Activated gamma-delta T cell treated with Interleukin-2 at 50 U/mL for 16 hours (primary cell): ENCODE results near the gene EDDM13.
"Not testable (repeated sequence)": the region's sequence is repeated elsewhere in the genome, so short reads cannot be mapped to it uniquely, and the experiment has no call there.

ENCODE experiments used
- DNase-seq: peaks from one replicate; pipeline ENCODE4 v3.0.0-alpha.2; 2020

EDDM13 gene

GRCh38 chr19:56272161-56272798 lies at the start of gene EDDM13:
Gene EDDM13 (plus strand): TSS chr19:56272748. CDS start chr19:56272835, 87 bp downstream.
- no peak for DNase-seq

GRCh38 chr19:56222901-56223300 lies 49.6 kb upstream of the EDDM13 start:
- DNase-seq = no peak

- DNase-seq = no peak
These were observed 49.1 kb upstream of the EDDM13 start for GRCh38 chr19:56223481-56223880.

GRCh38 chr19:56245121-56245740 lies 27.3 kb upstream of the EDDM13 start:
- no peak for DNase-seq

GRCh38 chr19:56245764-56246163 lies 26.8 kb upstream of the EDDM13 start:
- not testable (repeated sequence) for DNase-seq

GRCh38 chr19:56248736-56249338 lies 23.7 kb upstream of the EDDM13 start:
- not testable (repeated sequence) for DNase-seq

GRCh38 chr19:56252699-56253422 lies 19.7 kb upstream of the EDDM13 start:
- DNase-seq = peak; percentile 62

- no peak for DNase-seq
These were observed 18.8 kb upstream of the EDDM13 start for GRCh38 chr19:56253737-56254136.

GRCh38 chr19:56258272-56258671 lies 14.3 kb upstream of the EDDM13 start:
- no peak for DNase-seq

GRCh38 chr19:56261145-56261544 lies 11.4 kb upstream of the EDDM13 start:
- no peak for DNase-seq

GRCh38 chr19:56261932-56262331 lies 10.6 kb upstream of the EDDM13 start:
- not testable (repeated sequence) for DNase-seq

- DNase-seq = no peak
These were observed 9.2 kb upstream of the EDDM13 start for GRCh38 chr19:56263319-56263718.

- DNase-seq = no peak
These were observed 6.5 kb upstream of the EDDM13 start for GRCh38 chr19:56266051-56266450.

GRCh38 chr19:56269348-56269747 lies 3.2 kb upstream of the EDDM13 start:
- DNase-seq = no peak

- DNase-seq = no peak
These were observed 1.9 kb upstream of the EDDM13 start for GRCh38 chr19:56270676-56271075.

- DNase-seq = no peak
These were observed 1.4 kb upstream of the EDDM13 start for GRCh38 chr19:56271151-56271550.

GRCh38 chr19:56273563-56274117 lies 1.1 kb downstream of the EDDM13 start:
- no peak for DNase-seq

GRCh38 chr19:56282809-56283208 lies 10.3 kb downstream of the EDDM13 start:
- DNase-seq = no peak

GRCh38 chr19:56284746-56285145 lies 12.2 kb downstream of the EDDM13 start:
- DNase-seq = no peak

- DNase-seq = no peak
These were observed 17.6 kb downstream of the EDDM13 start for GRCh38 chr19:56290104-56290503.

GRCh38 chr19:56291867-56292266 lies 19.3 kb downstream of the EDDM13 start:
- DNase-seq = no peak

GRCh38 chr19:56294549-56294948 lies 22.0 kb downstream of the EDDM13 start:
- no peak for DNase-seq
